H9 (cell line): Measurements from ENCODE around the gene KCTD20. TPM values are rescaled to one million over a fixed set of nuclear protein-coding genes. Genes with fewer than 3 reads are reported as not detected.

Experiments
- DNase-seq: peaks from one replicate; pipeline ENCODE4 v3.0.0-alpha.2; 2017
- H2AFZ ChIP-seq: one replicate; pipeline ENCODE4 v1.6.1; 2013; ENCODE audit warnings: mild to moderate bottlenecking, low read length, control low read depth, moderate library complexity
- H2AK5ac ChIP-seq: 2 replicates; pipeline ENCODE4 v1.6.1; 2013; ENCODE audit warnings: low read length, control low read depth, mixed read lengths; ENCODE audit not compliant: insufficient read length
- H2BK120ac ChIP-seq: one replicate; pipeline ENCODE4 v1.6.1; 2013; ENCODE audit warnings: low read depth, mild to moderate bottlenecking, low read length, control low read depth, inconsistent platforms; ENCODE audit not compliant: poor library complexity, severe bottlenecking
- H2BK12ac ChIP-seq: 2 replicates; pipeline ENCODE4 v1.6.1; 2013; ENCODE audit warnings: low read length, control low read depth, mixed read lengths, low read depth; ENCODE audit not compliant: insufficient read length
- H2BK15ac ChIP-seq: 2 replicates; pipeline ENCODE4 v1.6.1; 2013; ENCODE audit warnings: low read depth, low read length, control low read depth
- H2BK20ac ChIP-seq: one replicate; pipeline ENCODE4 v1.6.1; 2013; ENCODE audit warnings: low read depth, mild to moderate bottlenecking, low read length, control low read depth, inconsistent platforms; ENCODE audit not compliant: poor library complexity, severe bottlenecking
- H2BK5ac ChIP-seq: 2 replicates; pipeline ENCODE4 v1.6.1; 2013; ENCODE audit warnings: low read length, control low read depth, mixed read lengths; ENCODE audit not compliant: insufficient read length
- H3K14ac ChIP-seq: 2 replicates; pipeline ENCODE4 v1.6.1; 2013; ENCODE audit warnings: low read length, control low read depth; ENCODE audit not compliant: insufficient read depth
- H3K18ac ChIP-seq: 2 replicates; pipeline ENCODE4 v1.6.1; 2013; ENCODE audit warnings: low read depth, mild to moderate bottlenecking, mixed read lengths, low read length, control low read depth; ENCODE audit not compliant: insufficient read length
- H3K23ac ChIP-seq: 2 replicates; pipeline ENCODE4 v1.6.1; 2013; ENCODE audit warnings: low read length, control low read depth, mixed read lengths, low read depth; ENCODE audit not compliant: insufficient read length
- H3K23me2 ChIP-seq: 2 replicates; pipeline ENCODE4 v1.6.1; 2013; ENCODE audit warnings: low read depth, mild to moderate bottlenecking, mixed read lengths, low read length, control low read depth; ENCODE audit not compliant: insufficient read length, poor library complexity, severe bottlenecking
- H3K27ac ChIP-seq: 2 replicates; pipeline ENCODE4 v1.5.1; 2013; ENCODE audit warnings: low read length, control low read depth, mixed read lengths, low read depth; ENCODE audit not compliant: insufficient read length
- H3K27me3 ChIP-seq: 2 replicates; pipeline ENCODE4 v1.6.1; 2013; ENCODE audit warnings: low read length, control low read depth, inconsistent platforms; ENCODE audit not compliant: insufficient read depth
- H3K4ac ChIP-seq: 2 replicates; pipeline ENCODE4 v1.6.1; 2013; ENCODE audit warnings: low read depth, mild to moderate bottlenecking, control low read depth, inconsistent platforms, low read length, moderate library complexity
- H3K4me1 ChIP-seq: 2 replicates; pipeline ENCODE4 v1.6.1; 2013; ENCODE audit warnings: low read length, control low read depth, inconsistent platforms; ENCODE audit not compliant: insufficient read depth
- H3K4me2 ChIP-seq: 2 replicates; pipeline ENCODE4 v1.6.1; 2013; ENCODE audit warnings: low read length, control low read depth, mixed read lengths; ENCODE audit not compliant: insufficient read length, insufficient read depth
- H3K56ac ChIP-seq: 2 replicates; pipeline ENCODE4 v1.6.1; 2013; ENCODE audit warnings: low read depth, mild to moderate bottlenecking, mixed read lengths, low read length, control low read depth; ENCODE audit not compliant: insufficient read length
- H3K79me1 ChIP-seq: 2 replicates; pipeline ENCODE4 v1.6.1; 2013; ENCODE audit warnings: low read depth, mild to moderate bottlenecking, moderate library complexity, low read length, control low read depth, inconsistent platforms; ENCODE audit not compliant: insufficient read depth, poor library complexity, severe bottlenecking
- H3K79me2 ChIP-seq: 2 replicates; pipeline ENCODE4 v1.6.1; 2013; ENCODE audit warnings: low read length, control low read depth, inconsistent platforms; ENCODE audit not compliant: insufficient read depth
- H3K9ac ChIP-seq: 2 replicates; pipeline ENCODE4 v1.6.1; 2013; ENCODE audit warnings: low read length, control low read depth, mixed read lengths; ENCODE audit not compliant: insufficient read length; ENCODE audit errors: extremely low read depth
- H3K9me3 ChIP-seq: one replicate; pipeline ENCODE4 v1.6.1; 2013; ENCODE audit warnings: low read depth, low read length, inconsistent platforms; ENCODE audit not compliant: control insufficient read depth
- H3T11ph ChIP-seq: one replicate; pipeline ENCODE4 v1.6.1; 2013; ENCODE audit warnings: mild to moderate bottlenecking, low read length, control low read depth, inconsistent platforms
- H4K20me1 ChIP-seq: one replicate; pipeline ENCODE4 v1.6.1; 2013; ENCODE audit not compliant: control insufficient read depth, insufficient read length, insufficient read depth
- H4K5ac ChIP-seq: 2 replicates; pipeline ENCODE4 v1.6.1; 2013; ENCODE audit warnings: low read depth, mild to moderate bottlenecking, mixed read lengths, low read length, control low read depth; ENCODE audit not compliant: insufficient read length
- H4K8ac ChIP-seq: replicated peaks from 2 replicates; pipeline ENCODE4 v1.6.1; 2013; ENCODE audit warnings: low read length, control low read depth, mixed read lengths, low read depth; ENCODE audit not compliant: insufficient read length
- H4K91ac ChIP-seq: 2 replicates; pipeline ENCODE4 v1.6.1; 2013; ENCODE audit warnings: low read depth, mild to moderate bottlenecking, moderate library complexity, mixed read lengths, low read length, control low read depth; ENCODE audit not compliant: insufficient read length
- H3K27ac Mint-ChIP-seq, 3 experiments: 2 replicates in 2 of 3; 3 replicates in 1 of 3; pipeline ENCODE4 v1.8.0; 2020 to 2021; ENCODE audit warnings: mixed read lengths in 3 of 3, mild to moderate bottlenecking in 1 of 3, moderate library complexity in 1 of 3
- H3K27me3 Mint-ChIP-seq: 2 replicates; pipeline ENCODE4 v1.8.0; 2021; ENCODE audit warnings: low read depth, mild to moderate bottlenecking, moderate library complexity, mixed read lengths
- H3K36me3 Mint-ChIP-seq, 3 experiments: 2 replicates in 2 of 3; 3 replicates in 1 of 3; pipeline ENCODE4 v1.8.0; 2020 to 2021; ENCODE audit warnings: low read depth in 3 of 3, mixed read lengths in 3 of 3; ENCODE audit not compliant: insufficient read depth in 1 of 3
- H3K4me1 Mint-ChIP-seq, 2 experiments: 2 replicates each; pipeline ENCODE4 v1.8.0; 2020; ENCODE audit warnings: mixed read lengths in 2 of 2
- H3K4me3 Mint-ChIP-seq, 2 experiments: 2 replicates in 1 of 2; 3 replicates in 1 of 2; pipeline ENCODE4 v1.8.0; 2020 to 2021; ENCODE audit warnings: mild to moderate bottlenecking in 2 of 2, mixed read lengths in 2 of 2, moderate library complexity in 1 of 2
- H3K9me3 Mint-ChIP-seq, 2 experiments: 2 replicates in 1 of 2; 3 replicates in 1 of 2; pipeline ENCODE4 v1.8.0; 2020; ENCODE audit warnings: mild to moderate bottlenecking in 2 of 2, mixed read lengths in 2 of 2, moderate library complexity in 1 of 2
- CTCF ChIP-seq: fragments of 200-600 bp; sonication (generic); conservative IDR thresholded peaks from 3 replicates; pipeline ENCODE4 v1.8.0; 2021; ENCODE audit warnings: antibody characterized with exemption, mild to moderate bottlenecking
- WGBS: extraction: QIAGEN DNeasy Blood & Tissue Kit; methylation state at CpG from one replicate; pipeline ENCODE4 v1.1.7; 2013; ENCODE audit warnings: missing lambda C conversion rate, low lambda C conversion rate, mixed read lengths; ENCODE audit not compliant: insufficient read length; ENCODE audit errors: extremely low coverage; 5-methylcytosine and 5-hydroxymethylcytosine counted together
- total RNA-seq: library from RNA; stranded (reverse); gene quantifications from 2 replicates; pipeline ENCODE4 v1.2.1, GENCODE V29; 2021

Gene KCTD20
- total RNA-seq, 1 experiment from 2014 or later, result 22.6 TPM

- Histone ChIP-seq H3K9ac (no peak overlapping the region), H3T11ph (no peak overlapping the region), H2BK15ac (no peak overlapping the region), H2BK5ac (no peak overlapping the region), H4K5ac (no peak overlapping the region), H3K79me1 (no peaks in the 10 kb centered on the region), H3K14ac (no peak overlapping the region), H4K8ac (no peak overlapping the region), H2AK5ac (no peak overlapping the region), H3K4me2 (no peak overlapping the region), H3K18ac (no peak overlapping the region), H3K23me2 (no peaks in the 10 kb centered on the region), H4K20me1 (no peaks in the 10 kb centered on the region), H3K23ac (no peak overlapping the region), H2BK20ac (no peak overlapping the region), H3K4ac (no peak overlapping the region), H3K9me3 (no peaks in the 10 kb centered on the region), H3K27me3 (no peaks in the 10 kb centered on the region), H4K91ac (no peak overlapping the region), H3K56ac (no peak overlapping the region), H2AFZ (no peak overlapping the region), H3K79me2 (no peaks in the 10 kb centered on the region), H2BK12ac (no peak overlapping the region), H3K27ac (no peak overlapping the region), H3K4me1 (no peaks in the 10 kb centered on the region), H2BK120ac (no peak overlapping the region)
- Mint-ChIP-seq H3K4me3 (no peak overlapping the region), H3K36me3 (peaks cover 5 to 61% (median 58%) of the 10 kb centered on the region in 3 experiments; a peak in 6 of 7 replicates), H3K9me3 (no peaks in the 10 kb centered on the region), H3K27me3 (no peaks in the 10 kb centered on the region), H3K27ac (no peak overlapping the region), H3K4me1 (no peaks in the 10 kb centered on the region; a peak in 1 of 4 replicates)
- WGBS, result no CpG with 5 or more reads among the region's 8 CpGs
- no peak for TF ChIP-seq CTCF
- no peak for DNase-seq
These were observed 80.7 kb downstream of the KCTD20 start for GRCh38 chr6:36523451-36523850.
